Stimulated activated naive CD8-positive, alpha-beta T cell treated with anti-CD3 and anti-CD28 coated beads, Interleukin-15, Interleukin-2, amounts not matched to agents 100 U/mL and 50 U/mL, for 24 hours (primary cell): ENCODE results near the gene SLC30A10.
"Not testable (repeated sequence)": the region's sequence is repeated elsewhere in the genome, so short reads cannot be mapped to it uniquely, and the experiment has no call there.

Source experiments
- ATAC-seq: fragments of 150-1000 bp; cut with Tn5 transposase; one replicate; pipeline ENCODE4 v1.10.0; 2021
- DNase-seq: peaks from one replicate; pipeline ENCODE4 v3.0.0; 2021

SLC30A10 gene

DNA sequence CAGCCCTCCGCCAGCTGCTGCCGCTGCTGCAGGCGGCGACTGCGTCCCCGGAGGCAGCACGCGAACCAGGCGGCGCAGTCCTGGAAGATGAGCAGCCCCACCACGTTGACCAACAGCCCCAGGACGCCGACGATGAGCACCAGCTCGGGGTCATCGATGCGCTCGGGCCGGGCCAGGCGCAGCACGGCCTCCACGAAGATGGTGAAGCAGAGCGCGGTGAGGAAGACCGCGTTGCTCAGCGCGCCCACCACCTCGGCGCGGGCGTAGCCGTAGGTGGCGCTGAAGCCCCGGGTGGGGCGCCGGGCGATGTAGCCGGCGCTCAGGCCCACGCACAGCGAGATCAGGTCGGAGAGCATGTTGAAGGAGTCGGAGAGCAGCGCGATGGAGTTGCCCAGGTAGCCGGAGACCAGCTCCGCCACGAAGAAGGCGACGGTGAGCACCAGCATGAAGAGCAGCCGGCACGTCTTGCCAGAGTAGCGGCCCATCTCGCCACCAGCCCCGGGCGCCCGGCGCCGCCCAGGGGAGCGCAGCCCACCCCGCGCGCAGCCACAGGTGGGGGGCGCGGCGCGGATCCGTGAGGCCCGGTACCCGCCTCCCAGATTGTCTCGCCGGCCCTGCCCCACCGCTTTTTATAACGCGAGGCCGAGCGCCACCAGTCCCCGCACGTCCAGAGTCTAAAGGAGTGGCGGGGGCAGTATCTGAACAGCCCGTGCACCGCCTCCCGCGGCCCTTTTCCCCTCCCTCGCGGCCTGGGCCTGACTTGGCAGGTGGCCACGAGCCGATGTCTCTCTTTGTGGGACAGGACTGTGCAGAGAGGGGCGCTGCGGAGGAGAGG, at the start of gene SLC30A10:
Gene SLC30A10 (minus strand): TSS at position 602 of the 835 bp plus-strand sequence. CDS start 117 bp downstream, at position 485.
- ATAC-seq (peak; percentile 34), DNase-seq (peak; percentile 5)

DNA sequence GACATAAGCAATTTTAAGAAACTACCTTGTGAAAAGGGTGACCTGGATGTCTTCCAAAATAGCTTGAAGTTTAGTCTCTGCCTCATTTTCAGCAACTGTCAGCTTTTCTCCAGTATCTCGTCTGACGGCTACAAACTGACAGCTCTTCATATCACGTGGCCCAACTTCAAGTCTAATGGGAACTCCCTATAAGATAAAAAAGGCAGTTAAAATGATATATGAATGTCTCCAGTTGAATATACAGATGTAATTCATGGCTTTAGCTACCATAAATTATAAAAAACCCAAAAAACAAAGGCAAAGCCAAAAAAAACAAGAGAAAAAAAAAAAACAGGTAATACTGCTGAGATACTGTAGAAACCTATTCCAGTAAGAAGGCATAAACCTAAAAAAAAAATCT, 44.9 kb upstream of the SLC30A10 start:
- DNase-seq (no peak), ATAC-seq (no peak)

DNA sequence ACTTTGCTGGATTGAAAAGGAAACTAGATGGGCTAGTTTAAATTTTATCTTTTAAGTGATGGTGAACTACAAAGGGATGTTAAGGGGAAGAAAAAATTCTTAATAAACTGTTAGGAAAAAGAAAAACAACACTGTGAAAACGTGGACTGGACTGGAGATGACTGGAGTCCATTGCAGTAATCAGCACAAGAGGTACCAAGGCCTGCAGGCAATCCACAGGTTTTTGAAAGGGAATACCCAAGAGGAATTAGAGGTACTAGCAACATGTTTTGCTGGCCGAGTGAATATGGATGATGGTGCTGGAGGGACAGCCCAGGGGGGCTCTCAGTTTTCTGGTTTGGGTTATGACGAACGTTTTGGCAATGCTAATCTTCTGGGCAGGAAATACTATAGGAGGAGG, 39.0 kb upstream of the SLC30A10 start:
- ATAC-seq (no peak), DNase-seq (no peak)

GRCh38 chr1:219966071-219966349, 37.7 kb upstream of the SLC30A10 start:
- ATAC-seq (no peak), DNase-seq (no peak)

DNA sequence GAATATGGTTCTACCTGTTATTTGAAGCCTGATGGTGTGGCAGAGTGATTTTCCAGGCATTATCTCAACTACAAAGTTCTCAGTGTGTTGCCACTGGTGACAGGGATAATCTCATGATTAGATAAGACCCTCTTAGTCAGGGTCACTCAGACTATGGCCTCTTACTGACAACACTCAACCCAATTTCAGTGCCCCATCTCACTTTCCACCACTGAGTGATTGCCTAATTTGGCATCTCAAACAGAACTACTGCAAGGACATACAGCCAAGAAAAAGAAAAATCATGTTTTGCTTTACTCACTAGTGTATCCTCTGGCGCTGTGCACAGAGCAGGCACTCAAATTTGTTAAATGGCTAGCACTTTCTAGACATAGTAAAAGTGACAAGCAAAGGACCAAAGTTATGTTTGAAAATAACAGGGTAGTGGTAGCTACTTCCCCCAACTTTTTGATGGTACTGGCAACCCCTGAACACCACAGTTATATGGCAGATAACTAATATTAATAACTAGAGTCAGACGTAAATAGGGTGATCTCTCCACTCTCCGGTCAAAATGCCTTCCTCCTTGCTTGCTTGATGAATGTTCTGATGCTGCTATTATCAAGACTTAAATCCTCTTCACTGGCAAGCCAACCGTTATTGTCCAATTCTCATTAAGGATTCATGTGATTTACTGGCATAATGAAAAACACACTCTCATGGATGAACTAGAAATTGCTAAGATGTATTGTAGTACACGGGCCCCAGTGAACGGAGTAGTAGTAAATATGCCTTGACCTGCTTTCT, 37.1 kb upstream of the SLC30A10 start:
- no peak for DNase-seq

DNA sequence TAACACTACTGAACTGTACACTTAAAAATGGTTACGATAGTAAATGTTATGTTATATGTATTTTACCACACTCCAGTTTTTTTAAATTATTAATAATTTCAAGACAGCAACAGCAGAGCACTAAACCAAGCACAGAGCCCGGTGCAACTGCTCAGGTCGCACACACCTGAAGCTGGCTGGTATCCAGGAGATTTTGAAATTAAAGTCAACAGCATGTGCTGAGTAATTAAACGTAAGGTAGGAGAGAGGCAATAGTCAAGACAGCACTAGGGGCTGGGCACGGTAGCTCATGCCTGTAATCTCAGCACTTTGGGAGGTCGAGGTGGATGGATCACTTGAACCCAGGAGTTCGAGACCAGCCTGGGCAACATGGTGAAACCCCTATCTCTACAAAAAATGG, 35.1 kb upstream of the SLC30A10 start:
- no peak for DNase-seq
- no peak for ATAC-seq

More for the DNA sequence above, 37.1 kb upstream of the SLC30A10 start:
- ATAC-seq = no peak

- DNase-seq (no peak), ATAC-seq (no peak)
These were observed 33.3 kb upstream of the SLC30A10 start for GRCh38 chr1:219961684-219962083.

DNA sequence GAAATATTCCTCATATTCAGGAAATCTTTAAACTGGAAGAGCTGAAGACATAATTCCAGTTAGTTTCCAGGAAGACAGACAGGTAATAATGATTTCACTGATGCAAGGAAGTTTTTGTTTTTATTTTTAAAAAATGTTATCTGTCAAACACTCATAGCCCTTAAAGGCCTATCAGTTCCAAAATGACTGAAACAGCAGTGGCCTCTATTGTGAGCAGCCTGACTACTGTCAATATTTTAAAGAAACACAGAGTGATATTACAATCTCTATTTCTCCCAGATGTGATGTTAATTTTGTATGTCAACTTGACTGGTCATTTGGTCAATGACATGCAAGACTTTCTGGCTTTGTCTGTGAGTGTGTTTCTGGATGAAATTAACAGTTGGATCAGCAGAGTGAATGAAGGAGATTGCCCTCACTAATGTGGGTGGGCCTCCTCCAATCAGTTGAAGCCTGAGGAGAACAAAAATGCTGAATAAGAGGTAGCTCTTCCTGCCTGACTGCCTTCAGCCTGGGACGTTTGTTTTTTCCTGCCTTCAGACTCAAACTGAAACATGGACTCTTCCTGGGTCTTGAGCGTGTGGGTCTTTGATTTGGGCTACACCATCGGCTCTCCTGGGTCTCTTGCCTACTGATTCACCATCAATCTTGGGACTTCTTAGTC, 31.3 kb upstream of the SLC30A10 start:
- no peak for DNase-seq
- no peak for ATAC-seq

GRCh38 chr1:219958875-219959417, 30.6 kb upstream of the SLC30A10 start:
- no peak for DNase-seq
- ATAC-seq = no peak

DNA sequence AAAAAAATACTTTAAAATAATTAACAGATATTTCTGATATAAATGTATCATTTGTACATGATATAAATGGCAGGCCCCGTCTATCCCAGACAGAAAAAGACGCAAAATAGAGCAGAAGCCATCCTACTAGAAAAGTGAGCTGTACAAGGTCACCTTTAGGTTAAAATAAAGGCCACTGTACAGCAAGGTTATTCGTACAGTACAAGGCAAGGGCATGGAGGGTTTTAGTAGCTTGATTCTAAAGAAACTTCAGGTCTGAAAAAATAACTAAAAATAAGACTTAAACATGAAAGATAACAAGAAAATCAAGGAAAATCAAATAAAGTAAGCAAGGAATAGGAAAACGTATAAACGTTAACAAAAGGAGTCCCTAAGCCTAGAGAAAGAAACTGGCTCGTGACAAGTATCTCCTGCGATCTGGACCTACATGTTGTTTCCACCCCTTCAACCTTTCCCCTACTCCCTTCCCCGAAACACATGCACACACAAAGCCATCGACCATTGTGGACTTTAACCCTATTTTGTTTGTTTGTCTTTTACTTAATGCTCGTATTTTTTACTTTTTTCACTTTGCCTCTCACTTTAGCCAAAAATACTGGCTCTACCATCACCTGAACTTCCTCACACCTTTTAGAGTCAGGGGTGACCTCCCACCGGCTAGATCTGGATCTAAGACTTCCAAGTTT, 26.5 kb upstream of the SLC30A10 start:
- ATAC-seq = no peak
- DNase-seq = no peak

DNA sequence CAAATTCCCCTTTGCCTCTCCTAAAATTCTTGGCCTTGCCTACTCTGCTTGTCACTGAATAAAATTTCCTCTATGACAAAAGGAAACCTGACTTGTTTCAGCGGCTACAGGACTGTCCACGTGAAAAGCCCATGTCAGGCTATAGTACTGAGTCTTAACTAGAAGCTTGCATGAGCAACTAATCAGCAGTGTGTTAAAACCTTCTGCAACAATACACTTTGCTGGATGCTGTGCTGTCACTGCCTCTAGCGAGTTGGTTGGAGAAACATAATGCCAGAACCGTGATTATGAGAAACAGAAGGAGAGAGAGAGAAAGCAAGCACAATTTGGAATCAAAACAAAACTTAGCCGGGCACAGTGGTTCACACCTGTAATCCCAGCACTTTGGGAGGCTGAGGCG, 25.7 kb upstream of the SLC30A10 start:
- ATAC-seq (no peak), DNase-seq (no peak)

- DNase-seq (no peak), ATAC-seq (no peak)
These were observed 24.0 kb upstream of the SLC30A10 start for GRCh38 chr1:219952361-219952760.

- not testable (repeated sequence) for ATAC-seq
These were observed 20.9 kb upstream of the SLC30A10 start for GRCh38 chr1:219949227-219949626.

DNA sequence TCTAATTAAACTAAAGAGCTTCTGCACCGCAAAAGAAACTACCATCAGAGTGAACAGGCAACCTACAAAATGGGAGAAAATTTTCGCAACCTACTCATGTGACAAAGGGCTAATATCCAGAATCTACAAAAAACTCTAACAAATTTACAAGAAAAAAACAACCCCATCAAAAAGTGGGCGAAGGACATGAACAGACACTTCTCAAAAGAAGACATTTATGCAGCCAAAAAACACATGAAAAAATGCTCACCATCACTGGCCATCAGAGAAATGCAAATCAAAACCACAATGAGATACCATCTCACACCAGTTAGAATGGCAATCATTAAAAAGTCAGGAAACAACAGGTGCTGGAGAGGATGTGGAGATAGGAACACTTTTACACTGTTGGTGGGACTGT, 20.4 kb upstream of the SLC30A10 start:
- not testable (repeated sequence) for ATAC-seq

More at GRCh38 chr1:219949227-219949626, 20.9 kb upstream of the SLC30A10 start:
- DNase-seq = not testable (repeated sequence)

GRCh38 chr1:219945795-219946194, 17.4 kb upstream of the SLC30A10 start:
- ATAC-seq = no peak
- DNase-seq = no peak

More for the DNA sequence above, 20.4 kb upstream of the SLC30A10 start:
- DNase-seq = not testable (repeated sequence)

DNA sequence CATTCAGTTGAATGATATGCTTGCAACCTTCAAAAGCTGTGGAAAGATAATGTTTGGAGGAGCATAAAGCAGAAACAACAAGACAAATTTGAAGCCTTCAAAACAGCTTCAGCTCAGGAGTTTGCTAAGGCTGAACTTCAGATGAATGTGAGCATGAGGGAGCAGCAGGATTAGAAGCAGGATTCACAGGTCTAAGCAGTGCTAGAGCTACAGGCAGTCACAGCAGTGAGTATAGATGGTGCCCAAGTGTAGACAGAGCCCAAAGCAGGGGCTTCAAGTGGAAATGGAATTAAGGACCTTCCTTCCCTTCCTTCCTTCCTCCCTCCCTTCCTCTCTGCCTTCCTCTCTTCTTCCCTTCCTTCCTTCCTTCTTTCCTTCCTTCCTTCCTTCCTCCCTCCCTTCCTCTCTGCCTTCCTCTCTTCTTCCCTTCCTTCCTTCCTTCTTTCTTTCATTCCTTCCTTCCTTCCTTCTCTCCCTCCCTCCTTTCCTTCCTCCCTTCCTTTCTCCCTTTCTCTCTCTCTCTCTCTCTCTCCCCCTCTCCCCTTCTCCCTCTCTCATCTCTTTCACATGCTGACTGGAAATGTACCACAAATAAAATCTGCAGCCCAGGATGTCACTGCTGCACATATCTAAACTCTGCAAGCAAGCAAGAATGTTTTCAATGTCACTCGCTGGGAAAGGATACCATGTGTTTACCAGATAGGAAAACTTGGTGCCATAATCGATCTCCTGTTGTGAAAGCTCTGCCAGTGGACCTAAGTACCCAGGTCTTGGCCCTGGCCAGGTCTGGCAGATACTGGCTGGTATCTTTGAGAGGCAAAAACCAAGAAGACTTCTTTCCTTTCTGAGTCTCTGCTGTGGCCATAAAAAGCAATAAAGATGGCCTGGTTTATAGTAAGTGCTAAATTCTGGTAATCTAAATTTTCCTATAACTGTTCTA, 13.1 kb upstream of the SLC30A10 start:
- ATAC-seq (no peak), DNase-seq (no peak)

DNA sequence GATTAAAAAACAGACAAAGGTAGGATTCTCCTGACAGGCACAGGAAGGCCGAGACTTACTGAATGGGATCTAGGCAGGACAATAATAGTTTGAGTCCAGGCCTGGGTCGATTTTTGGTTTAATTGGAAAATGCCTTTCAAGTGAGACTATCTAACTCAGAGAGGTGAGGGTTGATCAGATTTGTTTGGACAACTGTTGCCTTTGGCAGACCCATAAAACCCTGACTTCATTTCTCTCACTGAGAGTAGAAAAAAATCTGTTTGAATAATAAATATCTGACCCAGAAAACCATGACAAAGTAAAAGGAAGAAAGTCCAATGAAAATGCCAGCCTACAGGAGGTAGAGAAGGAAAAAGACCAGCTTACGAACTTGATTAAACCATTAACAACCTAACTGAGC, 12.3 kb upstream of the SLC30A10 start:
- no peak for DNase-seq
- no peak for ATAC-seq

GRCh38 chr1:219938706-219939105, 10.3 kb upstream of the SLC30A10 start:
- DNase-seq (no peak), ATAC-seq (no peak)

- DNase-seq, ATAC-seq: not testable (repeated sequence)
These were observed 5.4 kb upstream of the SLC30A10 start for GRCh38 chr1:219933763-219934162.

DNA sequence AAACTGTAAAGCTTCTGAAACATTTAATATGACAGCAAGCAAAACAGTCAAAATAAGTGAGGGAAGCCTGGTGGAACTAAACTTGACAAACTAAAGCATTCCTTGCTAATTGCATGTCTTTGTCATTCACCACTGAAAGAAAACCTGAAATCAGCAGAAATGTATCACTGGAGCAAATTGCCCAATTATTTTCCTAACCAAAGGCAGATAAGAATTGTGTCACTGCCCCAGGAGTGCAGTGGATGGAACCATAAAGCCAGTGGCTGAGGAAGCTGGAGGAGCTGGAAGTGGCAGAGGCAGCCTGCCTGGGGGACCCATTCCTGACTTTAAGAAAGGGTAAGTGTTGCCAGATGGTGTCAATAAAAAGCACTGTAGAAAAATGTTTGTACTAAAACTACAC, 2.7 kb upstream of the SLC30A10 start:
- ATAC-seq (no peak), DNase-seq (no peak)

- DNase-seq = no peak
- no peak for ATAC-seq
These were observed 398 bp upstream of the SLC30A10 start for GRCh38 chr1:219928791-219929118.
